H9 (cell line): ENCODE measurements around the gene REXO4. TPM values are rescaled to one million over a fixed set of nuclear protein-coding genes. Genes with fewer than 3 reads are reported as not detected.

Experiments
- DNase-seq: peaks from one replicate; pipeline ENCODE4 v3.0.0-alpha.2; 2017
- H2AFZ ChIP-seq: one replicate; pipeline ENCODE4 v1.6.1; 2013; ENCODE audit warnings: mild to moderate bottlenecking, low read length, control low read depth, moderate library complexity
- H2AK5ac ChIP-seq: 2 replicates; pipeline ENCODE4 v1.6.1; 2013; ENCODE audit warnings: low read length, control low read depth, mixed read lengths; ENCODE audit not compliant: insufficient read length
- H2BK120ac ChIP-seq: one replicate; pipeline ENCODE4 v1.6.1; 2013; ENCODE audit warnings: low read depth, mild to moderate bottlenecking, low read length, control low read depth, inconsistent platforms; ENCODE audit not compliant: poor library complexity, severe bottlenecking
- H2BK12ac ChIP-seq: 2 replicates; pipeline ENCODE4 v1.6.1; 2013; ENCODE audit warnings: low read length, control low read depth, mixed read lengths, low read depth; ENCODE audit not compliant: insufficient read length
- H2BK15ac ChIP-seq: 2 replicates; pipeline ENCODE4 v1.6.1; 2013; ENCODE audit warnings: low read depth, low read length, control low read depth
- H2BK20ac ChIP-seq: one replicate; pipeline ENCODE4 v1.6.1; 2013; ENCODE audit warnings: low read depth, mild to moderate bottlenecking, low read length, control low read depth, inconsistent platforms; ENCODE audit not compliant: poor library complexity, severe bottlenecking
- H2BK5ac ChIP-seq: 2 replicates; pipeline ENCODE4 v1.6.1; 2013; ENCODE audit warnings: low read length, control low read depth, mixed read lengths; ENCODE audit not compliant: insufficient read length
- H3K14ac ChIP-seq: 2 replicates; pipeline ENCODE4 v1.6.1; 2013; ENCODE audit warnings: low read length, control low read depth; ENCODE audit not compliant: insufficient read depth
- H3K18ac ChIP-seq: 2 replicates; pipeline ENCODE4 v1.6.1; 2013; ENCODE audit warnings: low read depth, mild to moderate bottlenecking, mixed read lengths, low read length, control low read depth; ENCODE audit not compliant: insufficient read length
- H3K23ac ChIP-seq: 2 replicates; pipeline ENCODE4 v1.6.1; 2013; ENCODE audit warnings: low read length, control low read depth, mixed read lengths, low read depth; ENCODE audit not compliant: insufficient read length
- H3K23me2 ChIP-seq: 2 replicates; pipeline ENCODE4 v1.6.1; 2013; ENCODE audit warnings: low read depth, mild to moderate bottlenecking, mixed read lengths, low read length, control low read depth; ENCODE audit not compliant: insufficient read length, poor library complexity, severe bottlenecking
- H3K27ac ChIP-seq: 2 replicates; pipeline ENCODE4 v1.5.1; 2013; ENCODE audit warnings: low read length, control low read depth, mixed read lengths, low read depth; ENCODE audit not compliant: insufficient read length
- H3K27me3 ChIP-seq: 2 replicates; pipeline ENCODE4 v1.6.1; 2013; ENCODE audit warnings: low read length, control low read depth, inconsistent platforms; ENCODE audit not compliant: insufficient read depth
- H3K4ac ChIP-seq: 2 replicates; pipeline ENCODE4 v1.6.1; 2013; ENCODE audit warnings: low read depth, mild to moderate bottlenecking, control low read depth, inconsistent platforms, low read length, moderate library complexity
- H3K4me1 ChIP-seq: 2 replicates; pipeline ENCODE4 v1.6.1; 2013; ENCODE audit warnings: low read length, control low read depth, inconsistent platforms; ENCODE audit not compliant: insufficient read depth
- H3K4me2 ChIP-seq: 2 replicates; pipeline ENCODE4 v1.6.1; 2013; ENCODE audit warnings: low read length, control low read depth, mixed read lengths; ENCODE audit not compliant: insufficient read length, insufficient read depth
- H3K56ac ChIP-seq: 2 replicates; pipeline ENCODE4 v1.6.1; 2013; ENCODE audit warnings: low read depth, mild to moderate bottlenecking, mixed read lengths, low read length, control low read depth; ENCODE audit not compliant: insufficient read length
- H3K79me1 ChIP-seq: 2 replicates; pipeline ENCODE4 v1.6.1; 2013; ENCODE audit warnings: low read depth, mild to moderate bottlenecking, moderate library complexity, low read length, control low read depth, inconsistent platforms; ENCODE audit not compliant: insufficient read depth, poor library complexity, severe bottlenecking
- H3K79me2 ChIP-seq: 2 replicates; pipeline ENCODE4 v1.6.1; 2013; ENCODE audit warnings: low read length, control low read depth, inconsistent platforms; ENCODE audit not compliant: insufficient read depth
- H3K9ac ChIP-seq: 2 replicates; pipeline ENCODE4 v1.6.1; 2013; ENCODE audit warnings: low read length, control low read depth, mixed read lengths; ENCODE audit not compliant: insufficient read length; ENCODE audit errors: extremely low read depth
- H3K9me3 ChIP-seq: one replicate; pipeline ENCODE4 v1.6.1; 2013; ENCODE audit warnings: low read depth, low read length, inconsistent platforms; ENCODE audit not compliant: control insufficient read depth
- H3T11ph ChIP-seq: one replicate; pipeline ENCODE4 v1.6.1; 2013; ENCODE audit warnings: mild to moderate bottlenecking, low read length, control low read depth, inconsistent platforms
- H4K20me1 ChIP-seq: one replicate; pipeline ENCODE4 v1.6.1; 2013; ENCODE audit not compliant: control insufficient read depth, insufficient read length, insufficient read depth
- H4K5ac ChIP-seq: 2 replicates; pipeline ENCODE4 v1.6.1; 2013; ENCODE audit warnings: low read depth, mild to moderate bottlenecking, mixed read lengths, low read length, control low read depth; ENCODE audit not compliant: insufficient read length
- H4K8ac ChIP-seq: replicated peaks from 2 replicates; pipeline ENCODE4 v1.6.1; 2013; ENCODE audit warnings: low read length, control low read depth, mixed read lengths, low read depth; ENCODE audit not compliant: insufficient read length
- H4K91ac ChIP-seq: 2 replicates; pipeline ENCODE4 v1.6.1; 2013; ENCODE audit warnings: low read depth, mild to moderate bottlenecking, moderate library complexity, mixed read lengths, low read length, control low read depth; ENCODE audit not compliant: insufficient read length
- H3K27ac Mint-ChIP-seq, 3 experiments: 2 replicates in 2 of 3; 3 replicates in 1 of 3; pipeline ENCODE4 v1.8.0; 2020 to 2021; ENCODE audit warnings: mixed read lengths in 3 of 3, mild to moderate bottlenecking in 1 of 3, moderate library complexity in 1 of 3
- H3K27me3 Mint-ChIP-seq: 2 replicates; pipeline ENCODE4 v1.8.0; 2021; ENCODE audit warnings: low read depth, mild to moderate bottlenecking, moderate library complexity, mixed read lengths
- H3K36me3 Mint-ChIP-seq, 3 experiments: 2 replicates in 2 of 3; 3 replicates in 1 of 3; pipeline ENCODE4 v1.8.0; 2020 to 2021; ENCODE audit warnings: low read depth in 3 of 3, mixed read lengths in 3 of 3; ENCODE audit not compliant: insufficient read depth in 1 of 3
- H3K4me1 Mint-ChIP-seq, 2 experiments: 2 replicates each; pipeline ENCODE4 v1.8.0; 2020; ENCODE audit warnings: mixed read lengths in 2 of 2
- H3K4me3 Mint-ChIP-seq, 2 experiments: 2 replicates in 1 of 2; 3 replicates in 1 of 2; pipeline ENCODE4 v1.8.0; 2020 to 2021; ENCODE audit warnings: mild to moderate bottlenecking in 2 of 2, mixed read lengths in 2 of 2, moderate library complexity in 1 of 2
- H3K9me3 Mint-ChIP-seq, 2 experiments: 2 replicates in 1 of 2; 3 replicates in 1 of 2; pipeline ENCODE4 v1.8.0; 2020; ENCODE audit warnings: mild to moderate bottlenecking in 2 of 2, mixed read lengths in 2 of 2, moderate library complexity in 1 of 2
- WGBS: extraction: QIAGEN DNeasy Blood & Tissue Kit; methylation state at CpG from one replicate; pipeline ENCODE4 v1.1.7; 2013; ENCODE audit warnings: missing lambda C conversion rate, low lambda C conversion rate, mixed read lengths; ENCODE audit not compliant: insufficient read length; ENCODE audit errors: extremely low coverage; 5-methylcytosine and 5-hydroxymethylcytosine counted together
- total RNA-seq: library from RNA; stranded (reverse); gene quantifications from 2 replicates; pipeline ENCODE4 v1.2.1, GENCODE V29; 2021
- TF ChIP-seq, protein P1 (sequence below): fragments of 200-600 bp; sonication (generic); conservative IDR thresholded peaks from 3 replicates; pipeline ENCODE4 v1.8.0; 2021; ENCODE audit warnings: antibody characterized with exemption, mild to moderate bottlenecking

REXO4 gene
- total RNA-seq, 1 experiment from 2014 or later = 35.2 TPM

DNA sequence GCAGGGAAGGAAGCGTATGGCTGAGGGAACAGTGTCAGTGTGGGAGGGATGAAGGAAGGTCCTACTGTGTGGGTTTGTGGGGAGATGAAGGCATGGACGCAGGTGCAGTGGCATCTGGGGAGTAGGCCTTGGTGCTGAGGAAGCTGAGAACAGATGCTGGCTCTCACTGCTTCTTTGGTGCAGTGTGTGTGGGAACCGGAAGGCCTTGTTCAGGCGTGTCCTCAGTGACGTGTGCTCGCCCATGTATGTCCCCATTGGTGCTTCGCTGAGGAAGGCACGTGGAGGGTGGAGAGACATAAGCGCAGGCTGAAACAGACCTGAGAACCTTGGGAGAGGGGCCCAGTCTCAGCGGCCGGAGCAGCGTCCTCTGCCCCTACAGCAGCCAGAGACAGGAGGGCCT lies 23.1 kb upstream of the REXO4 start:
- no peak overlapping the region for H3K18ac ChIP-seq
- no peaks in the 10 kb centered on the region for H3K79me1 ChIP-seq
- H3K14ac ChIP-seq = no peak overlapping the region
- no peak overlapping the region for H2AFZ ChIP-seq
- TF ChIP-seq, protein P1, sequence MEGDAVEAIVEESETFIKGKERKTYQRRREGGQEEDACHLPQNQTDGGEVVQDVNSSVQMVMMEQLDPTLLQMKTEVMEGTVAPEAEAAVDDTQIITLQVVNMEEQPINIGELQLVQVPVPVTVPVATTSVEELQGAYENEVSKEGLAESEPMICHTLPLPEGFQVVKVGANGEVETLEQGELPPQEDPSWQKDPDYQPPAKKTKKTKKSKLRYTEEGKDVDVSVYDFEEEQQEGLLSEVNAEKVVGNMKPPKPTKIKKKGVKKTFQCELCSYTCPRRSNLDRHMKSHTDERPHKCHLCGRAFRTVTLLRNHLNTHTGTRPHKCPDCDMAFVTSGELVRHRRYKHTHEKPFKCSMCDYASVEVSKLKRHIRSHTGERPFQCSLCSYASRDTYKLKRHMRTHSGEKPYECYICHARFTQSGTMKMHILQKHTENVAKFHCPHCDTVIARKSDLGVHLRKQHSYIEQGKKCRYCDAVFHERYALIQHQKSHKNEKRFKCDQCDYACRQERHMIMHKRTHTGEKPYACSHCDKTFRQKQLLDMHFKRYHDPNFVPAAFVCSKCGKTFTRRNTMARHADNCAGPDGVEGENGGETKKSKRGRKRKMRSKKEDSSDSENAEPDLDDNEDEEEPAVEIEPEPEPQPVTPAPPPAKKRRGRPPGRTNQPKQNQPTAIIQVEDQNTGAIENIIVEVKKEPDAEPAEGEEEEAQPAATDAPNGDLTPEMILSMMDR = no peak
- H2BK20ac ChIP-seq = no peak overlapping the region
- H3K27me3 ChIP-seq = no peaks in the 10 kb centered on the region
- no peak overlapping the region for H3K23ac ChIP-seq
- Mint-ChIP-seq H3K27ac (no peak overlapping the region; a peak in 2 of 7 replicates), H3K9me3 (no peaks in the 10 kb centered on the region), H3K4me3 (no peak overlapping the region), H3K36me3 (no peaks in the 10 kb centered on the region; a peak in 1 of 7 replicates), H3K27me3 (no peaks in the 10 kb centered on the region), H3K4me1 (no peaks in the 10 kb centered on the region)
- H3K23me2 ChIP-seq = no peaks in the 10 kb centered on the region
- H3K56ac ChIP-seq = no peak overlapping the region
- H2BK12ac ChIP-seq = no peak overlapping the region
- no peak overlapping the region for H3K4me2 ChIP-seq
- no peak overlapping the region for H3K27ac ChIP-seq
- H3K79me2 ChIP-seq = no peaks in the 10 kb centered on the region
- H4K8ac ChIP-seq = no peak overlapping the region
- H4K91ac ChIP-seq = no peak overlapping the region
- H3T11ph ChIP-seq = no peak overlapping the region
- H3K4ac ChIP-seq = no peak overlapping the region
- WGBS = no CpG with 5 or more reads among the region's 12 CpGs
- H3K4me1 ChIP-seq = no peaks in the 10 kb centered on the region
- H2BK5ac ChIP-seq = no peak overlapping the region
- DNase-seq = no peak
- no peak overlapping the region for H2AK5ac ChIP-seq
- no peaks in the 10 kb centered on the region for H3K9me3 ChIP-seq
- H4K20me1 ChIP-seq = no peaks in the 10 kb centered on the region
- no peak overlapping the region for H4K5ac ChIP-seq
- H2BK120ac ChIP-seq = no peak overlapping the region
- no peak overlapping the region for H2BK15ac ChIP-seq
- no peak overlapping the region for H3K9ac ChIP-seq
